CD4-positive, alpha-beta T cell treated with Interleukin-15 for 1 hour (primary cell): ENCODE data around the gene ZNF586.
"Not testable (repeated sequence)": the region's sequence is repeated elsewhere in the genome, so short reads cannot be mapped to it uniquely, and the experiment has no call there.

Experiments used
- DNase-seq: peaks from one replicate; pipeline ENCODE4 v3.0.0-alpha.2; 2020

ZNF586 gene

GRCh38 chr19:57800696-57801095 is 31.2 kb downstream of the ZNF586 start:
- DNase-seq, result no peak

- DNase-seq, result no peak
Measured at GRCh38 chr19:57802269-57802668, 32.8 kb downstream of the ZNF586 start.

- DNase-seq, result no peak
Measured at GRCh38 chr19:57803265-57803593, 33.8 kb downstream of the ZNF586 start.

GRCh38 chr19:57803594-57804325 is 34.3 kb downstream of the ZNF586 start:
- DNase-seq, result no peak

GRCh38 chr19:57807541-57807940 is 38.1 kb downstream of the ZNF586 start:
- no peak for DNase-seq

- DNase-seq, result not testable (repeated sequence)
Measured at GRCh38 chr19:57810410-57811295, 41.2 kb downstream of the ZNF586 start.

GRCh38 chr19:57812226-57812625 is 42.8 kb downstream of the ZNF586 start:
- no peak for DNase-seq

GRCh38 chr19:57812975-57813820 is 43.7 kb downstream of the ZNF586 start:
- DNase-seq, result not testable (repeated sequence)

GRCh38 chr19:57813919-57814504 is 44.5 kb downstream of the ZNF586 start:
- no peak for DNase-seq

- DNase-seq, result peak; percentile 82
Measured at GRCh38 chr19:57814505-57815246, 45.2 kb downstream of the ZNF586 start, which contains the start of gene ZNF552. TSS of gene ZNF552 (minus strand) at chr19:57814913. CDS start at chr19:57814743, 170 bp downstream.

- DNase-seq, result no peak
Measured at GRCh38 chr19:57815247-57816075, 46.0 kb downstream of the ZNF586 start.

- DNase-seq, result no peak
Measured at GRCh38 chr19:57816652-57817051, 47.2 kb downstream of the ZNF586 start.

GRCh38 chr19:57817976-57818375 is 48.5 kb downstream of the ZNF586 start:
- DNase-seq, result no peak

- no peak for DNase-seq
Measured at GRCh38 chr19:57818378-57818777, 48.9 kb downstream of the ZNF586 start.

- DNase-seq, result peak; percentile 86
Measured at GRCh38 chr19:57819475-57820148, 50.1 kb downstream of the ZNF586 start.

GRCh38 chr19:57820599-57820998 is 51.1 kb downstream of the ZNF586 start:
- no peak for DNase-seq

GRCh38 chr19:57821095-57821494 is 51.6 kb downstream of the ZNF586 start:
- not testable (repeated sequence) for DNase-seq

- not testable (repeated sequence) for DNase-seq
Measured at GRCh38 chr19:57821501-57821900, 52.0 kb downstream of the ZNF586 start.

GRCh38 chr19:57823155-57823554 is 53.7 kb downstream of the ZNF586 start:
- not testable (repeated sequence) for DNase-seq

GRCh38 chr19:57823608-57824007 is 54.1 kb downstream of the ZNF586 start:
- not testable (repeated sequence) for DNase-seq
